HG03439 (cell line): ENCODE measurements around the gene SCCPDH.

Source experiments
- ATAC-seq: cut with Tn5 transposase; IDR thresholded peaks from one replicate; pipeline ENCODE4 v1.9.1; 2021; ENCODE audit warnings: mild to moderate bottlenecking, moderate library complexity; ENCODE audit not compliant: unreplicated experiment

SCCPDH gene

DNA sequence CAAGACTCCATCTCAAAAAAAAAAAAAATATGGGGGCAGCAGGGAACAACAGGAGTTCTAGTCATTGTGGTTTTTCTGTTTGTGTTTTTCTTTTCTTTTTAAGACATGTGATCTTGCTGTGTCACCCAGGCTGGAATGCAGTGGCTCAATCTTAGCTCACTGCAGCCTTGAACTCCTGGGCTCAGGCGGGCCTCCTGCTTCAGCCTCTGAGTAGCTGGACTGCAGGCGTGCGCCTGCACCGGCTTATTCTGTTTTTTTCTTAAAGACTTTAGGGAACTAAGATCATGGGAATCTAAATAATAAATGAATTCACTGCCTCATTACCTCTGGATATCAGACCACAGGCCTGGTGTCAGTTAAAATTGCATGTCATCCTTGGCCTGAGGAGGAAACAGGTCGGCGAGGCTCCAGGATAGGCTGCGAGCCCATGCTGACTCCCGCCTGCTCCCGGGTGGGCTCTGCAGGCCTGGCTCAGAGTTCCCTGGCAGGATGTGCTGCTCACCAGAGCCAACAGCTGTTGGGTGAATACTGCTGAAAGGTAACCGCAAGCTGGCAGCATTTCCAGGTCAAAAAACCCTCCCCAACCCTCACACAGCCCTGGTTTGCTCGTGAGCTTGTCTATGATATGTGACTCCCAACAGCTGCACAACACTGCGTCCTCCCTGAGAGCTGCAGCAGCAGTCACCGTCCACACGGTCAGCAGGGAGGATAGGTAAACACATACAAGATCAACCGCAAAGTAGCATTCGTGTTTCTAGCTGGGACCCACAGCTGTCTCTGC is 58.1 kb downstream of the SCCPDH start:
- no peak for ATAC-seq

GRCh38 chr1:246784621-246785493 is 60.6 kb downstream of the SCCPDH start:
- ATAC-seq = no peak

DNA sequence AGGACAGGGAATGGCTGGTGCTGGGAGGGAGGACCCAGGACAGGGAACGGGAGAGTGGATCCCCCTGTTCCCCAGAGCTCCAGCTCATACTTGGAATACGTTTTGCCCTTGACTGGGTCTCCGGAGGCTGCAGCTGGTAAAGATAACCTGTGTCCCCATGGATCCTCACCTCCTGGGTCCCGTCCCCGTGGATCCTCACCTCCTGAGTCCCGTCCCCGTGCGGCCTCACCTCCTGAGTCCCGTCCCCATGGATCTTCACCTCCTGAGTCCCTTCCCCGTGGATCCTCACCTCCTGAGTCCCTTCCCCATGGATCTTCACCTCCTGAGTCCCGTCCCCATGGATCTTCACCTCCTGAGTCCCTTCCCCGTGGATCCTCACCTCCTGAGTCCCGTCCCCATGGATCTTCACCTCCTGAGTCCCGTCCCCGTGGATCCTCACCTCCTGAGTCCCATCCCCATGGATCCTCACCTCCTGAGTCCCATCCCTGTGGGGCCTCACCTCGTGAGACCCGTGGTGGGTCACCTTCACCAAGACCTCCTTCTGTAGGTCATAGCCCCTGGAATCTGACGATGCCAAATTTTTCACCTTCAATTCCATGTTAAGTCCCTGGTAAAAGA is 61.4 kb downstream of the SCCPDH start:
- no peak for ATAC-seq

DNA sequence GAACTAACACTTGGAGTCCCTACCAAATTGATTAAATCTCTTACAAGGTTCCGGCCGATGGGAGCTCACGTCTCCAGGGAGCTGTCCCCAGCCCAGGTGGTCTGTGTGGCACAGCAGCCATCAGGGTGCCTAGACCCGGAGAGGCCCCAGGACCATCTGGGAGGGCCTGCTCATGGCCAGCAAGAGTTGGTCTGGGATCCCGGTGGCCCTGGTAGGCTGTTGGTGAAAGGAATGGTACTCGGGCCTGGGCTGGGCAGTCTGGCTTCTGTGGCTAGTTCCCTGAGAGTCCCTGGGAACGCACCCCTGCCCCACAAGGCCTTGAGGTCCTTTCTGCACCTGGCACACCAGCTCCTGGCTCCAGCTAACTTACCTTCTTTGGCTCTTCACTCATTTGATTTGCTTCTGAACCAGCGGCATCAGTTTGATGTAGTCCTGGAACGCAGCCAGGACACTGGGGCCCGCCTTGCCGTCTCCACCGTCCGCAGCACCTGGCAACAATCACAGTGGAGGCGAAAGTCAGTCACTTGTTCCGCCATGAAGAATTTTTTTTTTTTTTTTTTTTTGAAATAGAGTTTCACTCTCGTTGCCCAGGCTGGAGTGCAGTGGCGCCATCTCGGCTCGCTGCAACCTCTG is 62.5 kb downstream of the SCCPDH start:
- ATAC-seq = no peak

GRCh38 chr1:246787781-246788513 is 63.7 kb downstream of the SCCPDH start:
- ATAC-seq = no peak

GRCh38 chr1:246788895-246789338 is 64.7 kb downstream of the SCCPDH start:
- no peak for ATAC-seq

GRCh38 chr1:246789454-246790339 is 65.5 kb downstream of the SCCPDH start:
- no peak for ATAC-seq

GRCh38 chr1:246790364-246790763 is 66.2 kb downstream of the SCCPDH start:
- no peak for ATAC-seq

GRCh38 chr1:246790833-246791232 is 66.6 kb downstream of the SCCPDH start:
- no peak for ATAC-seq

GRCh38 chr1:246791303-246791918 is 67.2 kb downstream of the SCCPDH start:
- ATAC-seq = no peak

GRCh38 chr1:246792603-246793002 is 68.4 kb downstream of the SCCPDH start:
- ATAC-seq = no peak

- no peak for ATAC-seq
Observed at GRCh38 chr1:246793356-246793896, 69.2 kb downstream of the SCCPDH start.

DNA sequence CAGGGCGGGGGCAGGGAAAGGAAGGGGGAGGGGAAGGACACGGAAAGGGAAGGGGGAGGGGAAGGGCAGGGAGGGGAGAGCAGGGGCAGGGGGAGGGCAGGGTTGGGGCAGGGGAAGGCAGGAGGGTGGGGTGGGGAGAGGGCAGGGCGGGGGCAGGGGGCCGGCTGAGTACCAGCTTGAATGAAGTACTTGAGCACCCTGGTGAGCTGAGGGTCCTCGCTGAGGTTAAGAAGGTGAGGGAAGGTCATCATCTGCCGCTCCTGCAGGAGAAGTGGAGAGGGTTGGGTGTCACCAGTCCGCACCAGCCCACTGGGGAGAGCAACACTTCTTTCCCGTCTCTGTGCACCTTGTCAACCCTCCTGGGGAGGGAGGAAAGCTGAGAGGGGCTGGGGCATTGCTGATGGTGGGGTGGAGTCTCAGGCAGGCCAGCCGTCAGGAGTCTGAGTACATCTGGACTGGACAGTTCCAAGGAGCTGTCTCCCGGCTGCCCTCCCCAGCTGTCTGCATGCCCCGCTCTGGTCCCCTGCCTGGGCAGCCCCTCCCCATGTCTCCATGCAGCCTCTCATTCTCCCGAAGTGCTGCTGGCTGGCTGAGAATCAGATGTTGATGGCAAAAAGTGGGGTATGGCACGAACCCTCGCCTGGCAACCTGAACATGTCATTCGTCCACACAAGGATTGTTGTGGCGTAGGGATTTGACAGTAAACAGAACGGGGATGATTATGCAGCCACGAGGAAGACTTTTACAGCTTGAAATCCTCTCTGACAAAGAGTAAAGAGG is 70.0 kb downstream of the SCCPDH start:
- ATAC-seq = no peak

- ATAC-seq = no peak
Observed at GRCh38 chr1:246794828-246795671, 70.8 kb downstream of the SCCPDH start.

DNA sequence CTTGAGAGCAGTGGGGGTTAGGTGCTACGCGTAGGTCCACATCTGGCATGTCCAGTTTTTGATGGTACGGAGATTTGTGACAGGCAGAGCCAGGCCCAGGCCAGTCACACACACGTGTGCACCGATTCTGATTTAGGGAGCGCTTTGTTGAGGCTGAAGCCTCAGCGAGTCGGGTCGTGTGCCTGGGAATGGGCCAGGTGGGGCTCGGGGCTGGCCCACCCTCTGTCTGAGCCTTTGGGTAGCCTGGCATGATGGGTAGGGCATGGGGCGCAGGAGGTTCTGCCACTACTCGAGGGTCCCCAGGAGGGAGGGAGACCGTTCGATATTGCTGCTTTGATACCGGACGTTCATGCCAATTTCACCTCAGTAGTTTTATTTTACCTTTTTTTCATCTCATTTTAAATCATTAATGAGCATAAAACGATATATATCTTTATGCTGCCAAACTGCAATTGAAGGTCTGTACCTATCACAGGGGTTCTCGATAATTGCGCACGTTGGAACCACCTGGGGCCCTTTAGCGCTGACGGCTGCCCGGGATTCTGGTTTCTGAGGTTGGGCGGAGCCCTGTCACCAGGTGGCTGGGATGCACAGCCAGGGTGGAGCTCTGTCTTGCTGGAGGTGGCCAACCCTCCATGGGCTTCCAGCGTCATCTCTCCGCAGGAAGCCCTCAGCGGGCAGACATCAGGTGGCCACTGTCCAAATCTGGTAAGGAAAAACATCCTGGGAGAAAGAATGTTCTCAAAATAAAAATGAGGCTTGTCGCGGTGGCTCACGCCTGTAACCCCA is 71.9 kb downstream of the SCCPDH start:
- ATAC-seq = no peak

- ATAC-seq = no peak
Observed at GRCh38 chr1:246797157-246797556, 72.9 kb downstream of the SCCPDH start.
